Panc1 (cell line): Measurements from ENCODE around the gene SPATA18. TPM values are rescaled to one million over a fixed set of nuclear protein-coding genes. Genes with fewer than 3 reads are reported as not detected.

Source experiments
- ATAC-seq: fragments of 200-7000 bp; cut with Tn5 transposase; 2 replicates; pipeline ENCODE4 v1.9.1; 2020; ENCODE audit warnings: mild to moderate bottlenecking, moderate library complexity
- BruUV-seq: library from RNA; stranded (reverse); fragments of 400-500 nt; replicated peaks from 2 replicates; lab custom pipeline; 2021; lab: Mats Ljungman, UMichigan
- CTCF ChIA-PET: fragments of 300-600 bp; sonication (Branson Sonifier 250); formaldehyde crosslinking; loops from one replicate; lab custom pipeline; 2022; ENCODE audit warnings: antibody characterized with exemption; lab: Charles Lee
- POLR2A ChIA-PET: fragments of 300-600 bp; sonication (Branson Sonifier 250); formaldehyde crosslinking; loops from one replicate; lab custom pipeline; 2022; ENCODE audit warnings: antibody characterized with exemption; lab: Charles Lee
- DNase-seq: peaks from one replicate; pipeline ENCODE4 v3.0.0-alpha.2; 2010; ENCODE audit warnings: low read depth, low spot score
- H3K27ac ChIP-seq: 2 replicates; pipeline ENCODE4 v1.5.1; 2011; ENCODE audit warnings: mild to moderate bottlenecking, low read length, inconsistent platforms
- H3K27me3 ChIP-seq: fragments of 200-500 bp; sonication (Bioruptor generic); 2 replicates; pipeline ENCODE4 v1.6.0; 2014; ENCODE audit warnings: low read length, inconsistent platforms; ENCODE audit not compliant: control insufficient read depth, insufficient read depth
- H3K36me3 ChIP-seq: fragments of 200-500 bp; sonication (Bioruptor generic); 2 replicates; pipeline ENCODE4 v1.5.1; 2014; ENCODE audit warnings: inconsistent platforms, mild to moderate bottlenecking, low read length, moderate library complexity; ENCODE audit not compliant: control insufficient read depth, insufficient read depth
- H3K4me1 ChIP-seq: 2 replicates; pipeline ENCODE4 v1.5.1; 2011; ENCODE audit warnings: inconsistent platforms, mild to moderate bottlenecking, low read length, moderate library complexity; ENCODE audit not compliant: control insufficient read depth, insufficient read depth
- H3K4me3 ChIP-seq, 2 experiments: 2 replicates each; pipeline ENCODE4 v1.5.1; 2011 to 2012; ENCODE audit warnings: low read depth in 2 of 2, low read length in 2 of 2, mild to moderate bottlenecking in 2 of 2, inconsistent platforms in 1 of 2, moderate library complexity in 1 of 2
- H3K9me3 ChIP-seq: fragments of 200-500 bp; sonication (Bioruptor generic); 2 replicates; pipeline ENCODE4 v1.5.1; 2014; ENCODE audit warnings: low read depth, mild to moderate bottlenecking, inconsistent platforms, low read length, moderate library complexity; ENCODE audit not compliant: control insufficient read depth, insufficient read depth
- CTCF ChIP-seq: fragments of 450-650 bp; IDR thresholded peaks from 2 replicates; pipeline ENCODE4 v1.5.1; 2017; ENCODE audit warnings: mild to moderate bottlenecking
- POLR2AphosphoS5 ChIP-seq: IDR thresholded peaks from 2 replicates; pipeline ENCODE4 v1.6.1; 2012; ENCODE audit warnings: mild to moderate bottlenecking, low read depth, low read length, moderate library complexity
- SIN3A ChIP-seq: IDR thresholded peaks from 2 replicates; pipeline ENCODE4 v1.6.1; 2012; ENCODE audit warnings: low read depth, mild to moderate bottlenecking, low read length, moderate library complexity, borderline replicate concordance; ENCODE audit not compliant: insufficient read depth
- TCF7L2 ChIP-seq: IDR thresholded peaks from 2 replicates; pipeline ENCODE4 v1.6.1; 2011; ENCODE audit warnings: mild to moderate bottlenecking, low read depth, low read length, inconsistent platforms
- in situ Hi-C: cut with HindIII; loops from 2 replicates; pipeline ENCODE4 v1.10.0; 2016; ENCODE audit warnings: low sequenced_read_pairs, low pct_unique_long_range_greater_than_20kb
- intact Hi-C: fragments of 100-400 bp; cut with micrococcal nuclease; formaldehyde crosslinking; loops from one replicate; pipeline ENCODE4 v1.10.0; 2022; ENCODE audit not compliant: unreplicated experiment
- total RNA-seq: library from RNA; stranded (reverse); gene quantifications from one replicate; pipeline ENCODE4 v1.2.1, GENCODE V29; 2021; ENCODE audit not compliant: unreplicated experiment
- TF ChIP-seq, protein P1 (sequence below), 2 experiments: IDR thresholded peaks; 2 replicates each; pipeline ENCODE4 v1.6.1; 2011 to 2012; ENCODE audit warnings: low read depth in 2 of 2, control low read depth in 1 of 2, low read length in 1 of 2, mild to moderate bottlenecking in 1 of 2, moderate library complexity in 1 of 2; ENCODE audit not compliant: insufficient read depth in 1 of 2

Gene SPATA18
- total RNA-seq, 1 experiment from 2014 or later, result 0.39 TPM

- no TSS peak for BruUV-seq
- in situ Hi-C loops (no loop called here), intact Hi-C loops (no loop called here)
- DNase-seq, result no peak
- no peaks in the 10 kb centered on the region for H3K36me3 ChIP-seq
- TF ChIP-seq TCF7L2 (no peak), POLR2AphosphoS5 (no peak), CTCF (no peak)
- TF ChIP-seq, protein P1, sequence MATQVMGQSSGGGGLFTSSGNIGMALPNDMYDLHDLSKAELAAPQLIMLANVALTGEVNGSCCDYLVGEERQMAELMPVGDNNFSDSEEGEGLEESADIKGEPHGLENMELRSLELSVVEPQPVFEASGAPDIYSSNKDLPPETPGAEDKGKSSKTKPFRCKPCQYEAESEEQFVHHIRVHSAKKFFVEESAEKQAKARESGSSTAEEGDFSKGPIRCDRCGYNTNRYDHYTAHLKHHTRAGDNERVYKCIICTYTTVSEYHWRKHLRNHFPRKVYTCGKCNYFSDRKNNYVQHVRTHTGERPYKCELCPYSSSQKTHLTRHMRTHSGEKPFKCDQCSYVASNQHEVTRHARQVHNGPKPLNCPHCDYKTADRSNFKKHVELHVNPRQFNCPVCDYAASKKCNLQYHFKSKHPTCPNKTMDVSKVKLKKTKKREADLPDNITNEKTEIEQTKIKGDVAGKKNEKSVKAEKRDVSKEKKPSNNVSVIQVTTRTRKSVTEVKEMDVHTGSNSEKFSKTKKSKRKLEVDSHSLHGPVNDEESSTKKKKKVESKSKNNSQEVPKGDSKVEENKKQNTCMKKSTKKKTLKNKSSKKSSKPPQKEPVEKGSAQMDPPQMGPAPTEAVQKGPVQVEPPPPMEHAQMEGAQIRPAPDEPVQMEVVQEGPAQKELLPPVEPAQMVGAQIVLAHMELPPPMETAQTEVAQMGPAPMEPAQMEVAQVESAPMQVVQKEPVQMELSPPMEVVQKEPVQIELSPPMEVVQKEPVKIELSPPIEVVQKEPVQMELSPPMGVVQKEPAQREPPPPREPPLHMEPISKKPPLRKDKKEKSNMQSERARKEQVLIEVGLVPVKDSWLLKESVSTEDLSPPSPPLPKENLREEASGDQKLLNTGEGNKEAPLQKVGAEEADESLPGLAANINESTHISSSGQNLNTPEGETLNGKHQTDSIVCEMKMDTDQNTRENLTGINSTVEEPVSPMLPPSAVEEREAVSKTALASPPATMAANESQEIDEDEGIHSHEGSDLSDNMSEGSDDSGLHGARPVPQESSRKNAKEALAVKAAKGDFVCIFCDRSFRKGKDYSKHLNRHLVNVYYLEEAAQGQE (IDR thresholded peaks at IDR 0.05; ENCODE audit: insufficient read depth in 1 of 2, low read depth in 2 of 2, low read length in 1 of 2), result no peak
- no peaks in the 10 kb centered on the region for H3K4me1 ChIP-seq
- CTCF ChIA-PET, result no interaction called here
- H3K27ac ChIP-seq, result no peak overlapping the region
- no peak for ATAC-seq
- POLR2A ChIA-PET, result no interaction called here
- H3K9me3 ChIP-seq, result no peaks in the 10 kb centered on the region
- no peak overlapping the region for H3K4me3 ChIP-seq
- H3K27me3 ChIP-seq, result no peaks in the 10 kb centered on the region
Observed at GRCh38 chr4:52006887-52007286, 44.2 kb upstream of the SPATA18 start.

DNA sequence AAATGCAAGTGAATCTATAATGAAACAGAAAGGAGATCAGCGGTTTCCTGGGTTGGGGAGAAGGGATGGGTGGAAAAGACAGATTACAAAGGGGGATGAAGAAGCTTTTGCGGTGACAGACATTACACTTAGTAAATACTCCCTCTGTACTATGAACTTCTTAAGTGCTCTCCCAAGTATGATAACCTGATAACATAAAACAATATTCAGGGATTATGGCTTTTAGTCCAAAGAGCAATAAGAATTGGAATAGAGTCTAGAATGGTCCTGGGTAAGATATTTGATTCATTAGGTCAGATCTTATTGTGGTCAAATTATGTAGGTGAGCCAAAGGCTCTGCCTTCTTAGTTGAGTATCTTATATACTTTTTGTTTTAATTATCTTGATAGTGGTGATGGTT, 40.1 kb upstream of the SPATA18 start:
- H3K27ac ChIP-seq, result no peak overlapping the region
- no TSS peak for BruUV-seq
- no peak for DNase-seq
- no peaks in the 10 kb centered on the region for H3K4me1 ChIP-seq
- H3K36me3 ChIP-seq, result no peaks in the 10 kb centered on the region
- no peaks in the 10 kb centered on the region for H3K27me3 ChIP-seq
- CTCF ChIA-PET, result no interaction called here
- no peaks in the 10 kb centered on the region for H3K9me3 ChIP-seq
- intact Hi-C loops, result no loop called here
- no peak for ATAC-seq
- TF ChIP-seq POLR2AphosphoS5 (no peak), SIN3A (no peak), TCF7L2 (no peak), CTCF (no peak)
- TF ChIP-seq, protein P1 (IDR thresholded peaks at IDR 0.05; ENCODE audit: insufficient read depth in 1 of 2, low read depth in 2 of 2, low read length in 1 of 2), result no peak
- POLR2A ChIA-PET, result no interaction called here
- H3K4me3 ChIP-seq, result no peak overlapping the region
- in situ Hi-C loops, result no loop called here
